Vagina (tissue), 2 donors: ENCODE data around the gene USO1. TPM values are rescaled to one million over a fixed set of nuclear protein-coding genes. Genes with fewer than 3 reads are reported as not detected.
A peak's percentile ranks its signal among the peaks of the same experiment; 100 is the strongest.
"Not testable (repeated sequence)": the region's sequence is repeated elsewhere in the genome, so short reads cannot be mapped to it uniquely, and the experiment has no call there.

Experiments used
- DNase-seq, 2 donors: peaks; one replicate each; pipeline ENCODE4 v3.0.0-alpha.2; 2017; ENCODE audit errors: extremely low spot score in 2 of 2
- H3K27ac ChIP-seq: fragments of 200-600 bp; sonication (generic); one replicate; pipeline ENCODE4 v1.5.1; 2019
- H3K27me3 ChIP-seq: fragments of 200-600 bp; sonication (generic); one replicate; pipeline ENCODE4 v1.5.1; 2019
- H3K36me3 ChIP-seq, 2 donors: fragments of 200-600 bp; sonication (generic); one replicate each; pipeline ENCODE4 v1.5.1; 2017 to 2019
- H3K4me1 ChIP-seq: fragments of 200-600 bp; sonication (generic); one replicate; pipeline ENCODE4 v1.5.1; 2019
- H3K4me3 ChIP-seq, 2 donors: fragments of 200-600 bp; sonication (generic); 1 replicate in 1 of 2; 2 replicates in 1 of 2; pipeline ENCODE4 v1.5.1; 2016 to 2019
- H3K9me3 ChIP-seq: fragments of 200-600 bp; sonication (generic); one replicate; pipeline ENCODE4 v1.5.1; 2019
- CTCF ChIP-seq, 3 experiments: fragments of 450-650 bp in 2 of 3; fragments of 200-600 bp in 1 of 3; sonication (generic) in 1 of 3; IDR thresholded peaks; one replicate each; pipeline ENCODE4 v1.5.1; 2017 to 2019; ENCODE audit warnings: antibody characterized with exemption in 3 of 3, mild to moderate bottlenecking in 2 of 3, moderate library complexity in 2 of 3
- POLR2A ChIP-seq, 2 donors: fragments of 450-650 bp; IDR thresholded peaks; one replicate each; pipeline ENCODE4 v1.6.1; 2017; ENCODE audit warnings: antibody characterized with exemption in 2 of 2, mild to moderate bottlenecking in 2 of 2, moderate library complexity in 2 of 2
- POLR2AphosphoS5 ChIP-seq, 2 donors: sonication (generic); formaldehyde crosslinking; IDR thresholded peaks; one replicate each; pipeline ENCODE4 v1.9.0; 2017; ENCODE audit warnings: antibody characterized with exemption in 2 of 2, mild to moderate bottlenecking in 2 of 2, low read depth in 1 of 2; ENCODE audit not compliant: insufficient read depth in 1 of 2
- intact Hi-C: fragments of 100-400 bp; cut with DNase I; formaldehyde crosslinking; loops from one replicate; pipeline ENCODE4 v1.15.1; 2023
- total RNA-seq: library from RNA; depleted of rRNA; stranded (reverse); fragments of >200 nt; gene quantifications from one replicate; pipeline ENCODE4 v1.2.3, GENCODE V29; 2016

USO1 gene
- total RNA-seq, 1 donor from 2014 or later, result 47.9 TPM

- H3K9me3 ChIP-seq, result no peaks in the 10 kb centered on the region
- no peaks in the 10 kb centered on the region for H3K36me3 ChIP-seq
- intact Hi-C loops, result loop anchor here (2.0 kb wide), 1 partner anchor 51 kb away; the partner anchor contains the start of gene G3BP2
- peaks cover 48% of the 10 kb centered on the region for H3K4me1 ChIP-seq
- no peak for TF ChIP-seq CTCF (IDR thresholded peaks at IDR 0.05)
- TF ChIP-seq POLR2AphosphoS5 (IDR thresholded peaks at IDR 0.05; ENCODE audit: insufficient read depth in 1 of 2, low read depth in 1 of 2), result no peak
- no peak for TF ChIP-seq POLR2A (IDR thresholded peaks at IDR 0.05)
- DNase-seq, result no peak
- peak overlapping the region; percentile 95 for H3K27ac ChIP-seq
- H3K4me3 ChIP-seq, result peak overlapping the region; percentile 70 to 95
- H3K27me3 ChIP-seq, result no peaks in the 10 kb centered on the region
These were observed 963 bp upstream of the USO1 start for GRCh38 chr4:75723163-75724065.

- H3K4me1 ChIP-seq, result peaks cover 59% of the 10 kb centered on the region
- H3K36me3 ChIP-seq, result no peaks in the 10 kb centered on the region
- no peak for DNase-seq
- no peaks in the 10 kb centered on the region for H3K9me3 ChIP-seq
- peak overlapping the region; percentile 95 for H3K27ac ChIP-seq
- TF ChIP-seq POLR2A (IDR thresholded peaks at IDR 0.05), result no peak
- TF ChIP-seq POLR2AphosphoS5 (IDR thresholded peaks at IDR 0.05; ENCODE audit: insufficient read depth in 1 of 2, low read depth in 1 of 2), result peak in 1 of 2 donors; percentile 83
- no peak for TF ChIP-seq CTCF (IDR thresholded peaks at IDR 0.05)
- H3K4me3 ChIP-seq, result peak overlapping the region; percentile 70 to 95
- intact Hi-C loops, result loop anchor here (2.0 kb wide), 1 partner anchor 52 kb away; the partner anchor contains the start of gene G3BP2
- H3K27me3 ChIP-seq, result no peaks in the 10 kb centered on the region
These were observed 719 bp downstream of the USO1 start for GRCh38 chr4:75724867-75725724.

GRCh38 chr4:75725942-75726538, 1.7 kb downstream of the USO1 start:
- H3K27me3 ChIP-seq, DNase-seq, H3K36me3 ChIP-seq, H3K27ac ChIP-seq, H3K9me3 ChIP-seq: not testable (repeated sequence)
- H3K4me3 ChIP-seq, result peak overlapping the region; percentile 70 to 95
- H3K4me1 ChIP-seq, result peaks cover 63% of the 10 kb centered on the region
- intact Hi-C loops, result loop anchor here (2.0 kb wide), 1 partner anchor 53 kb away; the partner anchor contains the start of gene G3BP2

- no peak overlapping the region for H3K27ac ChIP-seq
- peak overlapping the region in 1 of 2 donors; percentile 95 for H3K4me3 ChIP-seq
- no peaks in the 10 kb centered on the region for H3K36me3 ChIP-seq
- no peaks in the 10 kb centered on the region for H3K27me3 ChIP-seq
- intact Hi-C loops, result no loop called here
- DNase-seq, result no peak
- TF ChIP-seq CTCF (IDR thresholded peaks at IDR 0.05), result no peak
- no peak for TF ChIP-seq POLR2A (IDR thresholded peaks at IDR 0.05)
- TF ChIP-seq POLR2AphosphoS5 (IDR thresholded peaks at IDR 0.05; ENCODE audit: insufficient read depth in 1 of 2, low read depth in 1 of 2), result no peak
- H3K9me3 ChIP-seq, result no peaks in the 10 kb centered on the region
- peaks cover 63% of the 10 kb centered on the region for H3K4me1 ChIP-seq
These were observed 2.2 kb downstream of the USO1 start for GRCh38 chr4:75726577-75726976.

- no peak overlapping the region for H3K27ac ChIP-seq
- peaks cover 62% of the 10 kb centered on the region for H3K4me1 ChIP-seq
- no peak overlapping the region for H3K4me3 ChIP-seq
- TF ChIP-seq CTCF (IDR thresholded peaks at IDR 0.05) (no peak), POLR2A (IDR thresholded peaks at IDR 0.05) (no peak), POLR2AphosphoS5 (IDR thresholded peaks at IDR 0.05; ENCODE audit: insufficient read depth in 1 of 2, low read depth in 1 of 2) (no peak)
- H3K27me3 ChIP-seq, result no peaks in the 10 kb centered on the region
- no peaks in the 10 kb centered on the region for H3K9me3 ChIP-seq
- no peaks in the 10 kb centered on the region for H3K36me3 ChIP-seq
- no peak for DNase-seq
- intact Hi-C loops, result no loop called here
These were observed 2.7 kb downstream of the USO1 start for GRCh38 chr4:75727073-75727472.
